ENCODE results near the gene SRL.

DNA sequence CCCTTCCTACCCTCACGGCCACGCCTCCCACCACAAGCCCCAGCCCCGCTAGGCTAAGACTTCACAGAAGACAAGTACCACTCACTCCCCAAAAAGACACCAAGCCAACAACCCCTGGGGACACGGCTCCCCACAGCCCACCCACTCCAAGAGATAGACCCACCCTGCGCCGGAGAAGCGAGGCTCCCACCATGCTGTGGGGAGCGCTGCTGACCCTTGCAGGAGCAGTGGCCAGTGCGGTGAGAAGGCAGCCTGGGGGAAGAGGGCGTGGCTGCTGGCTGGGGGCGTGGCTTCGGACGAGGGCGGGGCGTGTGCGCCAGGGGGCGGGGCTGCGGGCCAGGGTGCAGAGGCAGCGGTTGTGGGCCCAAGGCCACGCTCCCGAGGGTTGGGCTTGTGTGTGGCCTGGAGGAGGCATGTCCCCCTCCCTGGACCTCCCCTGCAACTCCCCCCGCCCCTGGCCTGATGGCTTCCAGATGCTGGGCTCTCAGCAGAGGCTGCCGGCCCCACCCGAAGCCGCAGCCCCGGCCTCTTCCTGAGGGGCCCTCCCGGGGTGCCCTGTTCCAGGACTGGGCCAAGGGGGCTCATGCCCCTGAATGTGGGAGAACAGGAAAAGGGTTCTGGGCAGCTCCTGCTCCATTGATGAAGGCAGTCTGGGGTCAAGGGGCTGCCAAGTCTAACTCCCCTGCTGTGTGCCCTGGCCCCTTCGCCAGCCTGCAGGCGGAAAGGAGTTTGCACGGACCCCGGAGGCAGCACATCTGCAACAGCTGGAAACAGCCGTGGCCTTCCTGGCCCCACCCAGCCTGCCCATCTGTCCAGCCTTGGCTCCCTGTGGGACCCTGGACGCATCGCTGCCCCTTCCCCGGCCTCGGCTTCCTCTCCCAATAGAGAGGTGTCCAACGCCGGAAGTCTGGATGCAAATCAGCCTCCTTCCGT, 21.9 kb upstream of the SRL start:
- TF ChIP-seq, protein P1, sequence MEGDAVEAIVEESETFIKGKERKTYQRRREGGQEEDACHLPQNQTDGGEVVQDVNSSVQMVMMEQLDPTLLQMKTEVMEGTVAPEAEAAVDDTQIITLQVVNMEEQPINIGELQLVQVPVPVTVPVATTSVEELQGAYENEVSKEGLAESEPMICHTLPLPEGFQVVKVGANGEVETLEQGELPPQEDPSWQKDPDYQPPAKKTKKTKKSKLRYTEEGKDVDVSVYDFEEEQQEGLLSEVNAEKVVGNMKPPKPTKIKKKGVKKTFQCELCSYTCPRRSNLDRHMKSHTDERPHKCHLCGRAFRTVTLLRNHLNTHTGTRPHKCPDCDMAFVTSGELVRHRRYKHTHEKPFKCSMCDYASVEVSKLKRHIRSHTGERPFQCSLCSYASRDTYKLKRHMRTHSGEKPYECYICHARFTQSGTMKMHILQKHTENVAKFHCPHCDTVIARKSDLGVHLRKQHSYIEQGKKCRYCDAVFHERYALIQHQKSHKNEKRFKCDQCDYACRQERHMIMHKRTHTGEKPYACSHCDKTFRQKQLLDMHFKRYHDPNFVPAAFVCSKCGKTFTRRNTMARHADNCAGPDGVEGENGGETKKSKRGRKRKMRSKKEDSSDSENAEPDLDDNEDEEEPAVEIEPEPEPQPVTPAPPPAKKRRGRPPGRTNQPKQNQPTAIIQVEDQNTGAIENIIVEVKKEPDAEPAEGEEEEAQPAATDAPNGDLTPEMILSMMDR (IDR thresholded peaks at IDR 0.05; ENCODE audit: low read depth, low read length) = no peak
- TF ChIP-seq, protein P2, sequence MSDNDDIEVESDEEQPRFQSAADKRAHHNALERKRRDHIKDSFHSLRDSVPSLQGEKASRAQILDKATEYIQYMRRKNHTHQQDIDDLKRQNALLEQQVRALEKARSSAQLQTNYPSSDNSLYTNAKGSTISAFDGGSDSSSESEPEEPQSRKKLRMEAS (IDR thresholded peaks at IDR 0.05; ENCODE audit: low read depth, low read length) = no peak
- TF ChIP-seq POLR2A (IDR thresholded peaks at IDR 0.05; ENCODE audit: extremely low read depth, insufficient read length) = no peak

Data from NB4 (cell line).